ENCODE measurements around the gene CST4.

The CST4 gene

DNA sequence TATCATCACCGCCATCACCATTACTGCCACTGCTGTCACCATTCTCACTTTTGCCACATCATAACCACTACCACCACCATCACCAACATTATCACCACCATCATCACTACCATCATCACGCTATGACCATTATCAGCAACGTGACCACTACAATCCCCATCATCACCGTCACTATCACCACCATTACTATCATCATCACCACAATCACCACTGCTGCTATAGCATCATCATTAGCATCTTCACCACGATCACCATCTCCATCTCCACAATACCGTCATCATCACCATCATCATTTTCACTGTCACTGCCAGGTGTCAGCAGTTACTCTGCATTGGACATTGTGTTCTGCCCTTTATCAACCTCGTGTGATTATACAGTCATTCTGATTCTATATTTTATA is 19.0 kb downstream of the CST4 start:
- TF ChIP-seq EZH2phosphoT487 (IDR thresholded peaks at IDR 0.05; ENCODE audit: borderline replicate concordance, low read length), result no peak
- Histone ChIP-seq H3K4me3 (ENCODE audit: low read length) (no peak overlapping the region), H3K27ac (ENCODE audit: low read depth, low read length) (no peak overlapping the region), H3K9me3 (ENCODE audit: control insufficient read depth, insufficient read depth, low read length) (no peaks in the 10 kb centered on the region), H4K20me1 (ENCODE audit: control insufficient read depth, insufficient read depth, low read depth, low read length) (no peaks in the 10 kb centered on the region), H3F3A (ENCODE audit: control insufficient read depth, insufficient read depth) (no peaks in the 10 kb centered on the region), H3K4me2 (ENCODE audit: low read length) (no peak overlapping the region), H3K9me2 (replicated peaks; ENCODE audit: control insufficient read depth, low read length) (no peaks in the 10 kb centered on the region), H3K27me3 (ENCODE audit: control insufficient read depth, low read length) (no peaks in the 10 kb centered on the region), H3K4me1 (ENCODE audit: control insufficient read depth, low read length) (no peaks in the 10 kb centered on the region), H3K79me2 (ENCODE audit: control insufficient read depth, low read length) (no peaks in the 10 kb centered on the region), H3K36me3 (ENCODE audit: control insufficient read depth, low read length) (no peaks in the 10 kb centered on the region)

DNA sequence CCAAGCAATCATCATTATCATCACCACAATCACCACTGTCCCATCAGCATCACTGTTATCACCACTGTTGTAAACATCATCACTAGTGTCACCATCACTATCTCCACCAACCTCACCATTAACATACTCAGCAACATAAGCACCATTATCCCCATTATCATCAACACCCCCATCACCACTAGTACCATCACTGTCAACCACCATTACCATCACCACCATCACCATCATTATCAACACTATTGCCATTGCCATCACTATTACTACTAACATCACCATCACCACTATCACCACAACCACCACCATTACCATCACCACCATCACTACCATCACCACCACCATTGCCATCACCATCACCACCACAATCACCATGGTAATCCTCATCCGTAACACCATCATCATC is 19.5 kb downstream of the CST4 start:
- H3K4me3 ChIP-seq (ENCODE audit: low read length), result no peak overlapping the region
- no peaks in the 10 kb centered on the region for H3K36me3 ChIP-seq (ENCODE audit: control insufficient read depth, low read length)
- H3K27me3 ChIP-seq (ENCODE audit: control insufficient read depth, low read length), result no peaks in the 10 kb centered on the region

GRCh38 chr20:23668477-23668951 is 20.3 kb downstream of the CST4 start:
- TF ChIP-seq, protein P1, sequence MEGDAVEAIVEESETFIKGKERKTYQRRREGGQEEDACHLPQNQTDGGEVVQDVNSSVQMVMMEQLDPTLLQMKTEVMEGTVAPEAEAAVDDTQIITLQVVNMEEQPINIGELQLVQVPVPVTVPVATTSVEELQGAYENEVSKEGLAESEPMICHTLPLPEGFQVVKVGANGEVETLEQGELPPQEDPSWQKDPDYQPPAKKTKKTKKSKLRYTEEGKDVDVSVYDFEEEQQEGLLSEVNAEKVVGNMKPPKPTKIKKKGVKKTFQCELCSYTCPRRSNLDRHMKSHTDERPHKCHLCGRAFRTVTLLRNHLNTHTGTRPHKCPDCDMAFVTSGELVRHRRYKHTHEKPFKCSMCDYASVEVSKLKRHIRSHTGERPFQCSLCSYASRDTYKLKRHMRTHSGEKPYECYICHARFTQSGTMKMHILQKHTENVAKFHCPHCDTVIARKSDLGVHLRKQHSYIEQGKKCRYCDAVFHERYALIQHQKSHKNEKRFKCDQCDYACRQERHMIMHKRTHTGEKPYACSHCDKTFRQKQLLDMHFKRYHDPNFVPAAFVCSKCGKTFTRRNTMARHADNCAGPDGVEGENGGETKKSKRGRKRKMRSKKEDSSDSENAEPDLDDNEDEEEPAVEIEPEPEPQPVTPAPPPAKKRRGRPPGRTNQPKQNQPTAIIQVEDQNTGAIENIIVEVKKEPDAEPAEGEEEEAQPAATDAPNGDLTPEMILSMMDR (IDR thresholded peaks at IDR 0.05; ENCODE audit: low read depth, low read length, poor library complexity, severe bottlenecking), result peak; percentile 84
- TF ChIP-seq EZH2phosphoT487 (IDR thresholded peaks at IDR 0.05; ENCODE audit: borderline replicate concordance, low read length), result no peak

More for the DNA sequence above, 19.5 kb downstream of the CST4 start:
- Histone ChIP-seq H3K79me2 (ENCODE audit: control insufficient read depth, low read length) (no peaks in the 10 kb centered on the region), H3K4me1 (ENCODE audit: control insufficient read depth, low read length) (no peaks in the 10 kb centered on the region), H3K9me3 (ENCODE audit: control insufficient read depth, insufficient read depth, low read length) (no peaks in the 10 kb centered on the region), H3K4me2 (ENCODE audit: low read length) (no peak overlapping the region), H3F3A (ENCODE audit: control insufficient read depth, insufficient read depth) (no peaks in the 10 kb centered on the region), H3K9me2 (replicated peaks; ENCODE audit: control insufficient read depth, low read length) (no peaks in the 10 kb centered on the region), H4K20me1 (ENCODE audit: control insufficient read depth, insufficient read depth, low read depth, low read length) (no peaks in the 10 kb centered on the region), H3K27ac (ENCODE audit: low read depth, low read length) (no peak overlapping the region)
- TF ChIP-seq, protein P1 (IDR thresholded peaks at IDR 0.05; ENCODE audit: low read depth, low read length, poor library complexity, severe bottlenecking), result no peak
- no peak for TF ChIP-seq EZH2phosphoT487 (IDR thresholded peaks at IDR 0.05; ENCODE audit: borderline replicate concordance, low read length)

GRCh38 chr20:23667666-23668065 is 21.2 kb downstream of the CST4 start:
- Histone ChIP-seq H3K4me3 (ENCODE audit: low read length) (no peak overlapping the region), H3K79me2 (ENCODE audit: control insufficient read depth, low read length) (no peaks in the 10 kb centered on the region), H3K27me3 (ENCODE audit: control insufficient read depth, low read length) (no peaks in the 10 kb centered on the region), H3K9me2 (replicated peaks; ENCODE audit: control insufficient read depth, low read length) (no peaks in the 10 kb centered on the region), H3K4me1 (ENCODE audit: control insufficient read depth, low read length) (no peaks in the 10 kb centered on the region), H3K27ac (ENCODE audit: low read depth, low read length) (no peak overlapping the region), H4K20me1 (ENCODE audit: control insufficient read depth, insufficient read depth, low read depth, low read length) (no peaks in the 10 kb centered on the region), H3K36me3 (ENCODE audit: control insufficient read depth, low read length) (no peaks in the 10 kb centered on the region), H3F3A (ENCODE audit: control insufficient read depth, insufficient read depth) (no peaks in the 10 kb centered on the region), H3K9me3 (ENCODE audit: control insufficient read depth, insufficient read depth, low read length) (no peaks in the 10 kb centered on the region), H3K4me2 (ENCODE audit: low read length) (no peak overlapping the region)
- TF ChIP-seq EZH2phosphoT487 (IDR thresholded peaks at IDR 0.05; ENCODE audit: borderline replicate concordance, low read length), result no peak
- TF ChIP-seq, protein P1 (IDR thresholded peaks at IDR 0.05; ENCODE audit: low read depth, low read length, poor library complexity, severe bottlenecking), result no peak

More at GRCh38 chr20:23668477-23668951, 20.3 kb downstream of the CST4 start:
- Histone ChIP-seq H3K79me2 (ENCODE audit: control insufficient read depth, low read length) (no peaks in the 10 kb centered on the region), H3F3A (ENCODE audit: control insufficient read depth, insufficient read depth) (no peaks in the 10 kb centered on the region), H3K9me2 (replicated peaks; ENCODE audit: control insufficient read depth, low read length) (no peaks in the 10 kb centered on the region), H3K36me3 (ENCODE audit: control insufficient read depth, low read length) (no peaks in the 10 kb centered on the region), H3K9me3 (ENCODE audit: control insufficient read depth, insufficient read depth, low read length) (no peaks in the 10 kb centered on the region), H3K4me1 (ENCODE audit: control insufficient read depth, low read length) (no peaks in the 10 kb centered on the region), H3K27ac (ENCODE audit: low read depth, low read length) (no peak overlapping the region), H4K20me1 (ENCODE audit: control insufficient read depth, insufficient read depth, low read depth, low read length) (no peaks in the 10 kb centered on the region), H3K4me2 (ENCODE audit: low read length) (no peak overlapping the region), H3K27me3 (ENCODE audit: control insufficient read depth, low read length) (no peaks in the 10 kb centered on the region), H3K4me3 (ENCODE audit: low read length) (no peak overlapping the region)
